Osteoblast (primary cell): Measurements from ENCODE around the gene ZBTB9. TPM values are rescaled to one million over a fixed set of nuclear protein-coding genes. Genes with fewer than 3 reads are reported as not detected.

Source experiments
- DNase-seq: peaks from one replicate; pipeline ENCODE4 v3.0.0; 2011; ENCODE audit warnings: low spot score, mixed read lengths; ENCODE audit not compliant: insufficient read length; ENCODE audit errors: missing footprints
- H2AFZ ChIP-seq: 2 replicates; pipeline ENCODE4 v1.6.0; 2011; ENCODE audit warnings: mild to moderate bottlenecking, low read length
- H3K27ac ChIP-seq: 2 replicates; pipeline ENCODE4 v1.5.1; 2011; ENCODE audit warnings: mild to moderate bottlenecking, low read depth, low read length, moderate library complexity
- H3K27me3 ChIP-seq: 2 replicates; pipeline ENCODE4 v1.6.0; 2012; ENCODE audit warnings: mild to moderate bottlenecking, control low read depth, inconsistent platforms, low read length, moderate library complexity; ENCODE audit not compliant: insufficient read depth
- H3K36me3 ChIP-seq: 2 replicates; pipeline ENCODE4 v1.5.1; 2011; ENCODE audit warnings: mild to moderate bottlenecking, low read length, control low read depth, moderate library complexity; ENCODE audit not compliant: insufficient read depth
- H3K4me1 ChIP-seq: 2 replicates; pipeline ENCODE4 v1.5.1; 2011; ENCODE audit warnings: mild to moderate bottlenecking, low read length, control low read depth, moderate library complexity; ENCODE audit not compliant: insufficient read depth
- H3K4me2 ChIP-seq: 2 replicates; pipeline ENCODE4 v1.6.0; 2011; ENCODE audit warnings: mild to moderate bottlenecking, low read length; ENCODE audit not compliant: insufficient read depth
- H3K4me3 ChIP-seq: fragments of 200-600 bp; sonication (generic); 3 replicates; pipeline ENCODE4 v1.5.1; 2012; ENCODE audit warnings: mild to moderate bottlenecking, low read length, inconsistent platforms; ENCODE audit not compliant: insufficient read depth
- H3K79me2 ChIP-seq: 2 replicates; pipeline ENCODE4 v1.6.0; 2012; ENCODE audit warnings: mild to moderate bottlenecking, low read length, control low read depth, inconsistent platforms; ENCODE audit not compliant: insufficient read depth
- H3K9me3 ChIP-seq: 2 replicates; pipeline ENCODE4 v1.5.1; 2011; ENCODE audit warnings: low read depth, low read length, control low read depth
- H4K20me1 ChIP-seq: 2 replicates; pipeline ENCODE4 v1.6.0; 2012; ENCODE audit warnings: mild to moderate bottlenecking, low read length, control low read depth; ENCODE audit not compliant: insufficient read depth
- CTCF ChIP-seq: IDR thresholded peaks from 2 replicates; pipeline ENCODE4 v1.5.1; 2011; ENCODE audit warnings: mild to moderate bottlenecking, low read depth, low read length, moderate library complexity; ENCODE audit errors: extremely low read depth
- total RNA-seq: library from RNA; depleted of rRNA; stranded (reverse); fragments of >200 nt; gene quantifications from 2 replicates; pipeline ENCODE4 v1.2.3, GENCODE V29; 2012

The ZBTB9 gene
- total RNA-seq, 1 donor = 4.7 TPM

GRCh38 chr6:33440649-33441309 lies 13.6 kb upstream of the ZBTB9 start:
- H3K36me3 ChIP-seq = peaks cover 64% of the 10 kb centered on the region
- H3K4me3 ChIP-seq = no peak overlapping the region
- no peak for TF ChIP-seq CTCF

GRCh38 chr6:33441457-33441856 lies 12.9 kb upstream of the ZBTB9 start:
- Histone ChIP-seq H3K4me3 (no peak overlapping the region), H2AFZ (no peak overlapping the region), H4K20me1 (peaks cover 3% of the 10 kb centered on the region), H3K9me3 (no peaks in the 10 kb centered on the region), H3K36me3 (peaks cover 64% of the 10 kb centered on the region), H3K4me2 (no peak overlapping the region), H3K4me1 (peaks cover 3% of the 10 kb centered on the region), H3K27ac (no peak overlapping the region), H3K79me2 (no peaks in the 10 kb centered on the region), H3K27me3 (no peaks in the 10 kb centered on the region)
- no peak for DNase-seq
- no peak for TF ChIP-seq CTCF

More at GRCh38 chr6:33440649-33441309, 13.6 kb upstream of the ZBTB9 start:
- Histone ChIP-seq H3K27ac (no peak overlapping the region), H3K79me2 (no peaks in the 10 kb centered on the region), H3K4me2 (no peak overlapping the region), H3K4me1 (peaks cover 3% of the 10 kb centered on the region), H3K27me3 (no peaks in the 10 kb centered on the region), H3K9me3 (no peaks in the 10 kb centered on the region), H2AFZ (no peak overlapping the region), H4K20me1 (peaks cover 3% of the 10 kb centered on the region)
- DNase-seq = peak; percentile 34

GRCh38 chr6:33442283-33442682 lies 12.1 kb upstream of the ZBTB9 start:
- no peaks in the 10 kb centered on the region for H3K9me3 ChIP-seq
- H3K36me3 ChIP-seq = peaks cover 65% of the 10 kb centered on the region
- peaks cover 3% of the 10 kb centered on the region for H3K4me1 ChIP-seq
- H3K79me2 ChIP-seq = no peaks in the 10 kb centered on the region
- TF ChIP-seq CTCF = no peak
- no peak overlapping the region for H3K4me2 ChIP-seq
- no peak overlapping the region for H3K4me3 ChIP-seq
- H4K20me1 ChIP-seq = peaks cover 3% of the 10 kb centered on the region
- no peak overlapping the region for H3K27ac ChIP-seq
- DNase-seq = peak; percentile 69
- H2AFZ ChIP-seq = no peak overlapping the region
- no peaks in the 10 kb centered on the region for H3K27me3 ChIP-seq

GRCh38 chr6:33443025-33443424 lies 11.4 kb upstream of the ZBTB9 start:
- peak; percentile 47 for DNase-seq
- Histone ChIP-seq H3K27me3 (no peaks in the 10 kb centered on the region), H4K20me1 (peaks cover 7% of the 10 kb centered on the region), H3K4me3 (no peak overlapping the region), H3K4me2 (no peak overlapping the region), H3K36me3 (peaks cover 66% of the 10 kb centered on the region), H2AFZ (no peak overlapping the region), H3K4me1 (peaks cover 3% of the 10 kb centered on the region), H3K79me2 (no peaks in the 10 kb centered on the region), H3K27ac (no peak overlapping the region), H3K9me3 (no peaks in the 10 kb centered on the region)
- TF ChIP-seq CTCF = no peak
